ENCODE results near the gene PDGFB.

- no peak for TF ChIP-seq CTCF (IDR thresholded peaks at IDR 0.05)
- no peak for TF ChIP-seq POLR2A (IDR thresholded peaks at IDR 0.05)
These were observed 11.7 kb downstream of the PDGFB start for GRCh38 chr22:39232806-39233709.

All from body of pancreas (tissue), 4 donors.